Non-pigmented ciliary epithelial cell (primary cell): ENCODE results near the gene DTNB.
"Not testable (repeated sequence)": the region's sequence is repeated elsewhere in the genome, so short reads cannot be mapped to it uniquely, and the experiment has no call there.

Experiments
- DNase-seq: peaks from one replicate; pipeline ENCODE4 v3.0.0-alpha.2; 2010; ENCODE audit warnings: low read depth

Gene DTNB

GRCh38 chr2:25673300-25674076 lies at the start of gene DTNB:
TSS of gene DTNB (minus strand) at chr2:25673577. CDS start at chr2:25652660, 20,917 bp downstream.
- DNase-seq = no peak

DNA sequence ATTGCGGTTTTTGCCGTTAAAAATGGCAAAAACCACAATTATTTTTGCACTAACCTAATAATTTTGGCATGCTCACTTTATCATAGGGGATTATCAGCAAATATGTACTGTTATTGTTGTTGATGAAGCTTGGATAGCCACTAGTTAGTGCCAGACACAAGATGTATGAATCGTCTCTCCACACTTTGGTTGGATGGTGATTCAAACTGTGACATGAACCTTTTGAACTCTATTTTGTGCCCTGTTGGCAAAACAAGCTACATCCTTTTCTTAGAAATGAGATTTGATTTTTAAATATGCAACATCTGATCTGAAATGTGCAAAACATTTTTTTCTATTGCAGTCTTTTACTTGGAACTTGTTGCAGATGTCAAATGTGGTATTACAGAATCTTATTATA lies 48.8 kb upstream of the DTNB start:
- no peak for DNase-seq

- no peak for DNase-seq
Measured at GRCh38 chr2:25720575-25720974, 47.2 kb upstream of the DTNB start.

GRCh38 chr2:25714740-25715139 lies 41.4 kb upstream of the DTNB start:
- no peak for DNase-seq

- DNase-seq = no peak
Measured at GRCh38 chr2:25712455-25712854, 39.1 kb upstream of the DTNB start.

GRCh38 chr2:25711675-25712354 lies 38.4 kb upstream of the DTNB start:
- DNase-seq = no peak

DNA sequence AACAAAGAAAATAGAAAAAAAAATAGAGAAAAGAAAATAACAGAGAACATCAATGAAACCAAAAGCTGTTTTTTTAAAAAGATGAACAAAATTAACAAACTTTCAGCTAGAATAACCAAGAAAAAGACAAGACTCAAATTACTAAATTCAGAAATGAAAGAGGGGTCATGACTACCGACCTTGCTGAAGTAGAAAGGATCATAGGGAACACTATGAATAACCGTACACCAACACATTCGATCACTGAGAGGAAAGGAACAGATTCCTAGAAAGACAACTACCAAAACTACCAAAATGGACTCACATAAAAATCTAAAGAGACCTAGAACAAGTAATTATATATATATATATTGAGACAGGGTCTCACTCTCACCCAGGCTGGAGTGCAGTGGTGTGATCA lies 37.4 kb upstream of the DTNB start:
- DNase-seq = no peak

DNA sequence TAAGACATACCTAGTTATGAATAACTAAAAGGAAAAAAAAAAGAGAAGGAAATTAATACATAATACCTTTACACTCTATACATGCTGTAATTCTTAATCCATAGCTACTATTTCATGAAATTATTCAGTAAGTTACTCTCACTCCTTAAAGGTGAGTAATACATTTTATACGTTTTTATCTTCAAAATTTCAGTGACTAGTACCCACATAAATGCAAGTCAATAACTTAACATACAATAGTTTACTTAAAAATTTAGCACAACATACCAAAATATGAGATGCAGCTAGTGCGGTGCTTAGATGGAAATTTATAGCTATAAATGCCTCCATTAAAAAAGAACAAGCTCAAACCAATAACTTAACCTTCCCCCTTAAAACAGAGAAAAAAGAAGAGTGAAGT lies 36.0 kb upstream of the DTNB start:
- DNase-seq = no peak

DNA sequence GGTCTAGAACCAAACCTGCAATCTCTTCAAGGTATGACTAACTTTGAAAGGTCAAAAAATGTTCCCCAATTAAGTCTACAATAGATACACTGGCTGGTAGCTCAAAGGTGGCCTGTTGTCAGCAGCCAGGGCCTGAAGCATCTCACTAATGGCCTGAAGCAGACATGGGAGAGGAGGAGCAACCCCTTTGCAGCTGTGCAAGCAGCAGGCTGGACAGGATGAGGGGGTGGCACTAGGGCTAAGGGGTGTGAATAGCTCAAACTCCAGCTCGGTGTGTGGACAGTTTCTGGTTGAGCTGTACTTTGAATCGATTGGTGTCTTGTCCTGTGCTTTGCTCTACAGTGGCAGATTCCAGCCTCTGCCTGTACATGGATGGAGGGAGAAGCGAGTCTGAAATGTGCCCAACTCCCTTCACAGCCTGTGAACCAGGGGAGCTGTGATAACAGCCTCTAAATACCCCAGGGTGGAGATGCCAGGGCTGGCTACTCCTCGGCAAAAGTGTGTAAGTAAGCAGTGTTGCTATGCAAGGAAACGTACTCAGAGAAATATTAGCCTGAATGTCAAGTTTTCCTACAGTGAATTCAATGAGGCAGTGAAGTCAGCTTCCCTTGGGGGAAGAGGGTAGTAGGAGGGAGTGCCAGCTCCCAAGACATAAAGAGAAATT lies 34.7 kb upstream of the DTNB start:
- DNase-seq = no peak

DNA sequence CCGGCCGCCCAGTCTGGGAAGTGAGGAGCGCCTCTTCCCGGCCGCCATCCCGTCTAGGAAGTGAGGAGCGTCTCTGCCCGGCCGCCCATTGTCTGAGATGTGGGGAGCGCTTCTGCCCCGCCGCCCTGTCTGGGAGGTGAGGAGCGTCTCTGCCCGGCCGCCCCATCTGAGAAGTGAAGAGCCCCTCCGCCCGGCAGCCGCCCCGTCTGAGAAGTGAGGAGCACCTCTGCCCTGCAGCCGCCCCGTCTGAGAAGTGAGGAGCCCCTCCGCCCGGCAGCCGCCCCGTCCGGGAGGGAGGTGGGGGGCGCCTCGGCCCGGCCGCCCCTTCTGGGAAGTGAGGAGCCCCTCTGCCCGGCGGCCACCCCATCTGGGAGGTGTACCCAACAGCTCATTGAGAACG lies 32.2 kb upstream of the DTNB start:
- DNase-seq = not testable (repeated sequence)

DNA sequence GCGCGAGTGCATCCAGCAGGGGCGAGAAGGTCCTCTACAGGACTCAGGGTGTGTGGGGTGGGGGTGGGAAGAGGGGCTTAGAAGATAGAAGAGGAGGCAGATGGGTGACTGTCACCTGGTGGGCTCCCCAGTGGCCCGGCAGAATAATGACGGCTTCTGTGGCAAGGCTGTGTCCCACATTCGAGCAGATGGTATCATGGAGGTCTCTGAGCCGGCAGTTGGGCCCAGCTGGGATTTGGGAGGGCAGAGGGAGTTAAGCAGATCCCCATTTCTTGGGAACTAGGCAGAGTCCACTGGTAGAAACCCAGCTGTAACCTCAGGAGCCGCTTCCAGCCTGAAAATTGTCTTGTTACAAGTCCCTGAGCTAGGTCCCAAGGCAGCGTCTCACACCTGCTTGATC lies 28.4 kb upstream of the DTNB start:
- no peak for DNase-seq

GRCh38 chr2:25700221-25700660 lies 26.9 kb upstream of the DTNB start:
- DNase-seq = peak; percentile 11

GRCh38 chr2:25699216-25699615 lies 25.8 kb upstream of the DTNB start:
- no peak for DNase-seq

DNA sequence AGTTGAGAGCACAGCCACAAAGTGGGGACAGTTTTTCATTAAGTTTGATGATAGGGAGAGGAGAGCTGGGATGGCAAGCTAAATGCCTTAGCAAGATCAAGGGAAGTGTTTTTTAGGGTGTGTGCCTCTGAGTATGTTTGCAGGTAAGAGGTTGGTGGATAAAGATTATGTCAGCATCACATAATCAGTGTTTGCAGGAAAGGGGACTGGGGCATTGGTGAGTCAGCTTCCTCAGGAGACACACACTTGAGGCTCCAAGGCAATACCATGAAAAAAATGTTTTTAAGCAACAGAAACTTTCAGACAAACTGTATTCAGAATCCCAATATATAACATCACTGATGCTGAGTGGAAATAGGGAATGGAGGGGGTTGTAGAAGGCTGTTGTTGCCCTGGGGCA lies 25.4 kb upstream of the DTNB start:
- DNase-seq = no peak

DNA sequence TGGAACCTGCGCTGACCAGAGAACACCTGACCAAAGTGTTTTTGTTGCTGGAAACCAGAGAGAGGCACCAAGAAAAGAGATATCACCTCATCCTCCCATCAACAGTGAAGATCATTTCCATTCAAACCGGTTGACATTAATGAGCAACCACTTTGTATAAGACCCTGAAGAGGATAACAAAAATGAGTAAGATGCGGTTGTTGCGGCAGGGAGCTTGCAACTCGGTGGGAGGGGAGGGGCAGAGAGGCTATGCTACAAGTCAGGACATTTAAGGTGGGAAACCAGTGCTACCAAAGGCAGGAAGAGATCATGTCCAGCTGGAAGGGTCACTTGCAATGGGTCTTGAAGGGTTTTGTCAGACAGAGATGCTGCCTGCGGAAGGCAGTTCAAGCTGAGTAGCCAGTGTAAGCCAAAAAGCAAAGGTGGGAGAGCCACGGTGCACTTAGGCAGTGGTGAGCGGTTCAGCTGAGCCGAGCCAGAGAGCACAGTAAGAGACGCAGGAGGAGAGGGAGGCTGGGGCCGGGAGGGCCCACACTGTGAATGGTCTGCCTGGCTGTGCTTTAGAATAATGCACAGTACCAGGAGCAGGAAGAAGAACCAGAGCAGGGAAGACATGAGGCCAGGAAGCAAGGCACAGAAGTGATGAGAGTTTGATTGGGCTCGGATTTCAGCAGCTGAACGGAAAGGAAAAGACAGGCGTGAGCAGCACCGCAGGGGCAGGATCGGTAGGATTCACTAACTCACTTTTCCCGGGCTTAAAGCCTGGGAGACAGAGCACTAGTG lies 24.4 kb upstream of the DTNB start:
- DNase-seq = no peak

DNA sequence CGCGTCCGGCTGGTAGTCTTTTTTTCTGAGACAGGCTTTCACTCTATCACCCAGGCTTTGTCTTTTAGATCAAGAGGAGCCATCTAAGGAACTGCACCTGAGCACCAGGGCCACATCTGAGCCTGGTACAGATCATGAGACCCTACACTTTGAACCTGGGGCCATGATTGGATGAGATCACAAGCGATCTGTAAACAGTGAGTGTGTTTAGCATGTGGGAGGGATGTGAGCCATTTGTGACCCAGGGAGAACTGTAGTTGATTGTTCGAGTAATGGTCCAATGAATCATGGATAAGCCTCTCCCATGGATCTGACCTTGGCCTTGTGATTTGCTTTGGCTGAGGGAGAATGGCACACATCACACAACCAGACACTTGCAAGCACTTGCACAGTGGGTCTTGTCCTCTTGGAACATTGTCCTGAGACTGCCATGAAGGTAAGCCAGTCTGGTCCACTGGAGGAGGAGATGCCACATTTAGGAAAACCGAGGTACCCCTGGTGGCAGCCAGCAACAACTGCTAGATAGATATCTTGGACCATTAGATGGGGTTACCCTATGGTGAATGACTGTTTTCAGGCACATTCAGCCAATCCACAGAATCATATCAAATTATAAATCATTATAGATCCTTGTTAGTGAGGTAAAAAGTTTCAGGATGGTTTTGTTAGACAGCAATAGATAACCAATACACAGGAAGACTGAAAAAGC lies 19.5 kb upstream of the DTNB start:
- no peak for DNase-seq

DNA sequence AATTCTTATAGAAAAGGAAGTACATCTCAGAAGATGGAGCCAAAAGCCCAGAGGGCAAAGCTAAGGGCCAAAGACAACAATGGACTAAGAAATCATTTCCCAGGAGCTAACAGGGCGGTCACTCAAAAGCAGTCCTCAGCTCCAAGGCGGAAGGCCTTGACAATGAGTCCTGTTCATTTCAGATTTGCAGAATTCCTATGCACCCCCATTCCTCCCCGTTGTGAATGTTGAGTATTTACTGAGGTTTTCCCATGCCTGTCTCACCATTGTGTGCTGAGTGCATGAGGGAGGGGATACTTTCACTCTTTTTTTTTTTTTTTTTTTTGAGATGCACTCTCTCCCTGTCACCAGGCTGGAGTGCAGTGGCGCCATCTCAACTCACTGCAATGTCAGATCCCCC lies 18.8 kb upstream of the DTNB start:
- no peak for DNase-seq

DNA sequence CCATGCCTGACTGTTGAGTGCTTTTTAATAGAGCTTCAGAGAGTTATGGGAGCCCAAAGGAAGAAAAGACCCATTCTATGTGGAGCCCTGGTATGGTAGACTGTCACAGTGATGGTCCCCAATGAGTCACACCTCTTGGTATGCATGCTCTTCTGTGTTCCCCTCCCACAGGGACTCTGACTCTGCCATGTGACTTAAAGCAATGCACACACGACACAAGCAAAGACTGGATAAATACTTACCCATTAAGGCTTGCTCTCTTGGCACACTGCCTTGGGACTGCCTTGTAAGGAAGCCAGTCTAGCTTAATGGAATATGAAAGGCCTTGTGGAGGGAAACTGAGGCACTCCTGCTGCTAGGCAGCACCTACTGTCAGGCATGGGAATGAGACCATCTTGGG lies 16.7 kb upstream of the DTNB start:
- DNase-seq = no peak

GRCh38 chr2:25688236-25688635 lies 14.9 kb upstream of the DTNB start:
- DNase-seq = no peak

- DNase-seq = no peak
Measured at GRCh38 chr2:25685741-25686140, 12.4 kb upstream of the DTNB start.

DNA sequence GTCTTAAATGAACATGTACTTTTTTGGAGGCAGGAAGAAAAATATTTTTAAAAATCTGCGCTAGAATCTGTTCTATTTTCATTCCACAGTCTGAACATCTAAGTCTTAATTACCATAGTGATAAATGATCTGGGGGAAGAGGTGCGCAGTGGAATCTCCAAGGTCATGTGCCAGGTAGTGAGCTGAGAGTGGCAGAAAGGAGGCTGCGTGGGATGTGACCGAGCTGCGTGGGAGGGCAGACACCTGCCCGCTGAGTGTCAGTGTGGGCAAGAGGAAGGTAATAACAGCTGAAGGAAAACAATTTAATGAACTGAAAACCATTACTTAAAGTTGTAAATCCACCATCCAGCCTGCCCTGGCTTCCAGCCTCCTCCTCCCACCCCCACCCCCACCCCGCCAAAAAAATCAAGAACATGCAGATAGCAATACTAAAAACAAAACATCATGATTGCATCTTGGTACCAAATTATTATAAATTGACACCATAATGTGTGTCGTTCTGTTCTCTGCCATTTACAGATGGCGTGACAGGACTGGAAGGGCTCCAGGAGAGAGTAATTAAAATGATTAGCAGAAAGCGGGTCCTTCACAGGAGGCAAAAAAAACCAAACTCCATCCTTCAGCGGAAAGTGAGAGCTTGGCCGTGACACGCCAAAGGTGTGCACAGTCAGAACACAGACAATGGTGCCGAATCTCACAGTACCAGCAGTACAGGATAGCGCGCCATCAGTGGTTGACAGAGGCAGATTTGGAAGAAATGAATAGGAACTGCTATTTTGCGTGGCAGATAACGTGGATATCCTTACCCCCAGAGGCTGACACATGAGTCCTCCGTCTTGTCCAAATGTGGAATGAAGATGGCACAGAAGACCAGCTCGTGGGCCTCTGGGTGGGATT lies 11.4 kb upstream of the DTNB start:
- no peak for DNase-seq
